HG03095 (cell line): ENCODE measurements around the gene GMEB2.
"Not testable (repeated sequence)": the region's sequence is repeated elsewhere in the genome, so short reads cannot be mapped to it uniquely, and the experiment has no call there.

Source experiments
- ATAC-seq: cut with Tn5 transposase; IDR thresholded peaks from one replicate; pipeline ENCODE4 v1.9.1; 2021; ENCODE audit warnings: moderate library complexity; ENCODE audit not compliant: unreplicated experiment

Gene GMEB2

DNA sequence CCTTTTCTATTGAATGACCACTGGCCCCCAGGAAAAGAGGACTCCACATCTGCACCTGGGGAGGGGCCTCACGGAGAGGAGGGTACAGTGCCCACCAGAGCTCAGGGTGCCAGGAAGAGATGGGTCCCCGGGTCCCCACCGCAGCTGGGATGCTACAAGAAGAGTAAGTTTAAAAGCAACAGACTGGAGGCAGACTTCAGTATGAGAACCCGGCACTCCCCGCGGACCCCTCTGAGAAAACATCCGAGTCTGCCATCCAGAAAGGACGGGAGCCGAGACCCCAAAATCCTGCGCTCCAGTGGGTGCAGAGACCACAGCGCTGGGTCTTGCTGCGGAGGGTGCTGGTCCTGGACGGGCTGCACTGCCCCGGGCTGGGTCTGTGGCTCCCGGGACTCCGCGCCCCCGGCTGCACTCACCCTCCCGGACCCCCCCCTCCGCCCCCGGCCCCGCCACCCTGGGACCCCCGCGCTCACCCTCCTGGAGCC, 53.2 kb downstream of the GMEB2 start:
- no peak for ATAC-seq

DNA sequence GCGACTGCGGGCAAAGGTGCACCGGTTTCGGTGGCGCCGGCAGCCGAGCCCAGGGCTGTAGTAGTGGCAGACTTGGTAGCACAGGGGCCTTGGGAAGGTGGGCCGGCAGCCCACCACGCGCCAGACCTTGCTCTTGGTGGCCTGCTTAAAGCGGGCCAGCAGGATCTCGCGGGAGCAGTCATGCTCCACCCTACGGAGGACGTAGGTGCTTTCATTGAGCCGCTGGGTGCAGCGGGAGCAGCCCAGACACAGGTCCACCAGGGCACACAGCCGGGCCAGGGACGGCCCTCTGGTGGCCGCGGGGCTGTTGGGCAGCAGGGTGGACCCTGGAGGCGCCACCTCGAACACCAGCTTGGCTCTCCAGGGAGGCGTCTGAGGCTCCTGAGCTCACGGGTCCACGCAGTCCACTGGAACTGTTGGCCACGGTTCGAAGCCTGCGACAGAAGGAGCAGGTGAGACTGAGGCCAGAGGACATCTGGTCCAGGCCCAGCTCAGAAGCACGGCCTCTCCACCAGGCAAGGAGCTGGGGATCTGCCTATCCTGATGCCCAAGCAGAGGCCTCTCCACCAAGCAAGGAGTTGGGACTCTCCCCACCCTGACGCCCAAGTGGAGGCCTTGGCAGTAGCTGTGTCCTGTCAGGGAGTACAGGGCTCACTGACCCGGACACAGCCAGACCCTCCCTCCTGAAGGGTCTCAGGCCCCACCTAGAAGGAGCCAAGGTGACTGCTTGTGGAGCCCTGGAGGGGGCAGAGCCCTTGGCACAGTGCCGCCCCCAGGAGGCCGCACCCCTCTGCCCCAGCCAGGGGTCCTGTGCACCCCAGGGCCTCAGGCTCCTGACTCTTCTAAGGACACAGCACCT, 53.9 kb downstream of the GMEB2 start:
- ATAC-seq, result no peak

DNA sequence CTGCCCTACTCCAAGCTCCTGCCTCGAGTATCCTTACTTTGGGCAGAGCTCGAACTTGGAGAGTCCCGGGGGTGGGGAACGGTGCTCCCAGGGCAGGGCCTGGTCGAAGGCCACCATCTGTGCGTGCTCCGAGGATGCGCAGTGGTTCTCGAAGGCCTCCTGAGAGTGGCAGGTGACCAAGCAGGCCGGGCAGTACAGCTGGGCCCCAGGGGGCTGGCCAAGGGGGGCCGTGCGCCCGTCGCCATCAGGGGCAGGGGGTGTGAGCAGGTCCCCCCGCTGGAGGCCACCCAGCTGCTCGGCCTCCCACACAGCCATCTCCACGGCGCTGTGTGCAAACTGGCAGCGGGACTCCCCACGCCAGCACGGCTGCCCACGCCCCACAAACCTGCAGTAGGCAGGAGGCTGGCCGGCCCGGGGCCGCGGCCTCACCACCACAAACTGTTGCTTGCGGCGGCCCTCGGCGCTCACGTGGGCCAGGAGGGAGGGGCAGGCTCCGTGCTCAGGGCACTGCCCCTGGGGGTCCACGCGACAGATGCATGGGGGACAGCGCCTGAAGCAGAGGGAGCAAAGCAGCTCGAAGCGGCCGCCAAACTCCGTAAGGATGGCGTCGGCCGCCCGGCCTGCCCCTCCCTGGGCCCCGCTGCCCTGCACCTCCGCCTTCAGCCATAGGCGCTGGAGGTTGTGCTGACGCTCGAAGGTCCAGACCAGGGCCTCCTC, 54.7 kb downstream of the GMEB2 start:
- ATAC-seq, result no peak

DNA sequence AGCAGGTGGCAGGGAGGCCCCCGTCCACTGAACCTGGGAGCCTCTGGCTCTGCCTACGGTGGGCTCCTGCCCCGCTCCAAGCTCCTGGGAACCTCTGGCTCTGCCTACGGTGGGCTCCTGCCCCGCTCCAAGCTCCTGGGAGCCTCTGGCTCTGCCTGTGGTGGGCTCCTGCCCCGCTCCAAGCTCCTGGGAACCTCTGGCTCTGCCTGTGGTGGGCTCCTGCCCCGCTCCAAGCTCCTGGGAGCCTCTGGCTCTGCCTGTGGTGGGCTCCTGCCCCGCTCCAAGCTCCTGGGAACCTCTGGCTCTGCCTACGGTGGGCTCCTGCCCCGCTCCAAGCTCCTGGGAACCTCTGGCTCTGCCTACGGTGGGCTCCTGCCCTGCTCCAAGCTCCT, 55.8 kb downstream of the GMEB2 start:
- ATAC-seq, result not testable (repeated sequence)

DNA sequence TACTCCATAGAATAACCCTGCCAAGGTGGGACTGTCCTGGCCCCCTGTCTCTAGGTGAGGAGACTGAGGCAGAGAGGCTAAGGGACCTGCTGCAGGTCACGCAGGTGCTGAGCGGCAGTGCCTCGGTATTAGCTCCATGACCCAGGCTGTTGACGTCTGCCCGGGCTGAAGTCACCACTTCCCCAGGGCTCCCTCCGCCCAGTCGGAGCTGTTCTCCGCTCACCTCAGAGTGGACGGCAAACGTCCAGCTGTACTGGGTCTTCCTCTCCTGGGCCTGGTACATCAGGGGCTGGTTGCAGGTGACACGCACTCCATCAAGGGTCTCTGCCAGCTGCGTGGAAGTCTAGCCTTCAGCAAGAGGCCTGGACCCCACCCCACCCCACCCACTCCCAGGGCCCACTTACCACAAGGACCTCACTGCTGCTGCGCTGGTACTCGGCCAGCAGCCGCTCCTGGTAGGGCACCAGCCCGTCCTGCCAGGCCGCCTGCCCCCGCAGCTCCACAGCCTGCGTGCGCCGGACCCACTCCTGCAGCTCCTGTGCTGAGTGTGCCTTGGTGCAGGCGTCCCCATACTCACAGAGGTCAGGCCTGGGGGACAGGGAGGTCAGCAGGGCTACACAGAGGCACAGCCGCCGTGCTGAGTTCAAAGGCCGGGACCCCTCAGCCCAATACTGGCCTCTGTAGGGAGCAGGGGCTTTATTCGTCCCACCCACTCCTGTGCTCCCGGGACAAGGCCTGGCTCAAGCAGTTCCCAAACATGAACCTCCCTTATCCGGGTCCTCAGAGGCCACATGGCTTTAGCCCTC, 56.4 kb downstream of the GMEB2 start:
- ATAC-seq, result no peak

DNA sequence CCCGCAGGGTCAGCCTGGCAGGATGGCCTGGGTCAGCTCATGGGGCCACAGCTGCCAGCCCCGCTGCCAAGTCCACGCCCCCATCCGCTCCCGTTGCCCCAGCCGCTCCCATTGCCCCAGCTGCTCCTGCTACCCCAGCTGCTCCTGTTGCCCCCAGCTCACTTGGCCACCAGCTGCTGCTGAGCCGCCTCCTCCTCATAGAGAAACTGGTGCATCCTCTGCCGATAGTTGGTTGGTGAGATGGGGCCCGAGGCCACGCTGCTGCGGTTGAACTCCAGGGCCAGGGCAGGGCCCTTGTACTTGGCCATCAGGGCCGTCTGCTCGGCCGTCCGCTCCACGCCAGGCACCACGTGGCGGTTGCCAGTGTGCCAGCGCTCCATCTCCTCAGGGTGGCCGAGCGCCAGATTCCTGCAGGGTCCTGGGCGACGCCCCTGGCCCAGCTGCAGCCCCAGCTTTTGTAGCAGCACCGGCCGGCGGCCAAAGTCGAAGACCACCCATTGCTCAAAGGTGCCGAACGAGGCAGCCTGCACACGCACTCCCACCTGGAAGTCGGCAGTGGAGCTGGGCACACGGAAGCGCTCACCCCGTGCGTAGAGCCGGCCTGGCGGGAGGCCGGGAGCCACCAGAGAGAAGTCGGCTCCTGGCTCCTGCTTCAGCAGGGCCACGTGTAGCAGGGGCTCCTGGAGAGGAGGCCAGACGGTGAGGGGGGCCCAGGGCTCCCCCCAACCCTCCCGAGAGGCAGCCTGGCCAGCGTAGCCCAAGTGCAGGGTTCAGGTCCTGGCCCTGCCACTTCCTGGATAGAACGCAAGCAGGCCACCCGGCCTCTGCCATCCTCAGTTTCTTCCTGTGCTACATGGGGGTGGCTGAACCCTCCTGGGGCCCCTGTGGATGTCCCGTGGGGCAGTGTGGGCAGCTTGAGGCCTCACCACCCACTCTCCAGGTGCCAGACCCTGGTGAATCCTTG, 57.6 kb downstream of the GMEB2 start:
- no peak for ATAC-seq

DNA sequence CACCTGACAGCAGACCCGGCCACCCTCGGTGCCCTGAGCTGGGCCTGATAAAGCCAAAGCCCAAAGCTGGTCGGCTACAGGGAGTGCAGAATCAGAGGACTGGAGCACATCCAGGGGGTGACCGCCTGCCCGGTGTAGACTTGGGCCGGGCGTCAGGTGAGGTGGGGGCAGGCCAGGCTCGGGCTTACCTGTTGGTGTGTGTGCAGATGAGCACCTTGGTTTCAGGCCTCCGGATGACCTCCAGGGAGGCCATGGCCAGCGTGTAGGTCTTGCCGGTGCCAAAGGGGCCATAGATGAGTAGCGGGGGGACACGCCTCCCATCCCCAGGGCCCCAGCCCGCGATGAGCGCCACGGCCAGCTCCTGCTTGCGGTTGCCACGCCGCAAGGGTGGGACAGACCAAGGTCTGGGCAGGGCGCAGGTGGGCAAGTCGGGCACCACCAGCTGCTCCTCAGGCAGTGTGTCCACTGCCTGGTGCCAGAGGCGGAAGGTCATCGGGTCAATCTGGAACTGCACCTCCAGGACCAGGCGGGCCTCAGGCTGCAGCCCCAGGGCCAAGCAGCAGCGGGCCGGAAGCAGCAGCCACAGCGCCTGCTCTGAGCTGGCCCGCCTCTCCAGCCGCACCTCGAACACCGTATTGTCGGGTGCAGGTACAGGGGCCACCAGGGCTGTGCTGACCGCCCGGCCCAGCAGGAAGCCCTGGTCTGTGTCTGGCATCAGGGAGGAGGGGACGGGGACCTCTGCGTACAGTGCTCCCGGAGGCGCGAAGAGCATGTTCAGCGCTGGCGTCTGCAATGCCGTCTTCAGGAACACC, 58.5 kb downstream of the GMEB2 start:
- ATAC-seq, result no peak

DNA sequence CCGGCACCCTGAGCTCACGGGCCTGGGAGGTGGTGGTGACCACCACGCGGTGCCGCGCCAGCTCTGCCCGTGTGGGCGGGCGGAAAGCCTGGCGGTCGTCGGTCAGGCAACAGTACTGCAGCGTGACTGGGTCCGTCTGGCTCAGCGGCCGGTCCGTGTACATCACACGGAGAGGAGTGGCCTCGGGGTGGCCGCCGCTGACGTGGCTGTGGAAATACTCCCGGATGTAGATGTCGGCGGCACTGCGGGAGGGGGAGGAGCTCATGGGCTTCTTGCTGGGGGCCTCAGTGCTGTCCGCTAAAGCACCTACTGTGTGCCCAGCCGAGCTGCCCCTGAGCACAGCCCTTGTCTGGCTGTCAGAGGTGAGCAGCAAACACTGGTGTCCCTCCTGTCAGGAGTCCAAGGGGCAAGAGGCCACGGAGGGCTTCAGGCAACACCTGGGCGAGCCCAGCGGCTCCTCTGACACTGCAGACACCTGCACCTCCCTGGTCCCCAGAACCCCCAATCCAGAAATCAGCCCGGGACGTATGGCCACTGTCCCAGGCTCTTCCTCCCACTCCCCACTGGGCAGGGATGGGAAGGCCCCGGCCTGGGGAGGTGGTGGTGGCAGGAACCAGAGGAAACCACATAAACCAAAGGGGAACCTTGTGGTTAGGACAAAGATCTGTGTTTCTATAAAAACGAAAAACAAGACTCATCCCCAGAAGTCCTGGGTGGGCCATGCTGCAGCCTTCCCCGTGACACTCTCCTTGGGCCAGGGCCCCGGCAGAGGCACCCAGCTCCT, 59.3 kb downstream of the GMEB2 start:
- ATAC-seq, result peak; percentile 60

DNA sequence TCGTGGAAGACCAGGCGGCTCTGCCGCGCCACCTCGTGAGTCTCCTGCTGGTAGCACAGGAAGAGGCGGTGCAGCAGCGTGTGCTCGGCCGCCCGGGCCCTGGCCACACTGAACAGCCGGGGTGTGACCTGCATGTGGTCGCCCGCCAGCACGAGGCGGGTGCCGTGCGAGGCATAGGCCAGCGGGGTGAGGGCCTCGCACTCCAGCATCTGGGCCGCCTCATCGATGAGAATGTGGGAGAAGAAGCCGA, 59.8 kb downstream of the GMEB2 start:
- ATAC-seq, result no peak

DNA sequence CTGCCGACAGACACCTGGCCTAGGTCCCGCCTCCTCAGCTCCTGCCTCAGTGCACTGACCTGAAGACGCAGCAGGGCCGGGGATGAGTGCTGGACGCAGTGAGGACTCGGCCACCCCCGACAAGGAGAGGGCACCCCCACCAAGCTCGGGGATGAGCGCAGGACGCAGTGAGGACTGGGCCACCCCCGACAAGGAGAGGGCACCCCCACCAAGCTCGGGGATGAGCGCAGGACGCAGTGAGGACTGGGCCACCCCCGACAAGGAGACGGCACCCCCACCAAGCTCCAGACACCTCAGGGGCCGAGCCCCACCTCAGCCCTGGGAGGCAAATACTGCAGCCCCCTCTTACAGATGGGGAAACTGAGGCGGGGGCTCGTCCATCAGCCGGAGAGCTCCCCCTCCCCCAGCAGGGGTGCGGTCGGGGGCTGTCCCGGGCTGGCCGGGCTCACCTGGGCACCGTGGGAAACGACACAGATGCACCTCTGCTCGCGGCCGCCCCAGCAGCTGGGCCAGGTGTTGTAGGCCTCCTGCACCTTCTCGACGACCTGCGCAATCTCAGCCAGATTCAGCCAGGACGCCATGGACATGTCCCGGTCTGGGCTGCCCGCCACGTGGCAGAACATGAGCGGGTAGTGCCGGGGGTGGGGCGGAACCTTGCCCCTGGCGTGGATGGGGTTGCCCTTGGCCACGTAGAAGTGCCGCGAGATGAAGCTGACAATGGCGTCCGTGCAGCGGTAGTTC, 60.3 kb downstream of the GMEB2 start:
- no peak for ATAC-seq

DNA sequence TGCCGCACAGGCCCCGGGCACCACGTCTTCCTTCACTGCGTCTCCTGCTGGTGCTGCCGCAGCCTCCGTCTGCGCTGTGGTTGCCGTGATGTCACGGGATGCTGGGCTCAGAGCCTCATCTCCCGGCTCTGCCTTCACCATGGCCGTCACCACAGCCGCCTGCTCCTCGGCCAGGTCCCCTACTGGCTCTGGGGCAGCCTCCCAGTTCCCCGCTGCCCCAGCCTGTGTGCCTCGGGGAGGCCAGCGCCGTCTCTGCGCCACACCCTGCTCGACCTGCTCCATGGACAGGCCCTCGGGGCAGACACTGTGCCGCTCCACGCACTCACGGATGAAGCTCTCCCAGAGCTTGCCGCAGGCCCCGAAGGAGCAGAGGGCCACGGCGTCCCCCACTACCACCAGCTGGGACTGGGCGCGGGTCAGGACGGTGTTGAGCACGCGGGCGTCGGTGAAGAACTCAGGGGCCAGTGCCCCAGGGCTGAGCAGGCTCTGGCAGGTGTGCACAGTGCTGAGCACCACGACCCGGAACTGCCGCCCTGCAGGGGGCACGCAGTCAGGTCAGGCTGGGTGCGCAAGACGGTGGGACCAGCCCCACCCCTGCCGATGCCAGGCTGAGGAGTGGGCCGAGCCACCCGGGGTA, 61.1 kb downstream of the GMEB2 start:
- ATAC-seq, result no peak

DNA sequence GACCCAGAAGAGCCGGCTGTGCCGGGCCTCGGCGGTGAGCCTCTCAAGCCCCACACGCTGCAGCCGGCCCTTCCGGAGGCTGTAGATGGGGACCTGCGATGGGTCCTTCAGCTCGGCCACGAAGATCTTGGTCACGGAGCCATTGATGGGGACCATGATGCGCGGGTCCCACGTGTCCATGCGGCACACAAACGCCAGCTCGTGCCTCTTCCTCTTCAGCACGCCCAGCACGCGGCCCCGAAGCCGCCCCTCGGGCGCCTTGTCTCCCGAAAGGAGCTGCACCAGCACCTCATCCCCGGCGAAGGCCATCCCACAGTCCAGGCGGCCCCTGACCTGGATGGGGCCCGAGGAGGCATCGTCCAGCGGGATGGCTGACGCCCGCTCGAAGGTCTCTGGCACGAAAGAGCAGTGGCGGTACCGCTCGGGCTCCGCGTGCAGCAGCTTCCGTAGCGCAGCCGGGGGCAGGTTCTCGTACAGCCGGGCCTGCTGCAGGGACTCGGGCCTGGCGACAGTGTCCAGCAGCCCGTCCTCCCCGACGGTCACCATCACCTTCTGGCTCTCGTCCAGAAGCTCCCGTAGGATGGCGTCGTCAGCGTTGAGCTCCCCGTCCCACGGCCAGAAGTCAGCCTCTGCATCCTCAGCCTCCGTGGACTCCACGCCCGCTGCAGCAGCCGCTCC, 61.7 kb downstream of the GMEB2 start:
- no peak for ATAC-seq

DNA sequence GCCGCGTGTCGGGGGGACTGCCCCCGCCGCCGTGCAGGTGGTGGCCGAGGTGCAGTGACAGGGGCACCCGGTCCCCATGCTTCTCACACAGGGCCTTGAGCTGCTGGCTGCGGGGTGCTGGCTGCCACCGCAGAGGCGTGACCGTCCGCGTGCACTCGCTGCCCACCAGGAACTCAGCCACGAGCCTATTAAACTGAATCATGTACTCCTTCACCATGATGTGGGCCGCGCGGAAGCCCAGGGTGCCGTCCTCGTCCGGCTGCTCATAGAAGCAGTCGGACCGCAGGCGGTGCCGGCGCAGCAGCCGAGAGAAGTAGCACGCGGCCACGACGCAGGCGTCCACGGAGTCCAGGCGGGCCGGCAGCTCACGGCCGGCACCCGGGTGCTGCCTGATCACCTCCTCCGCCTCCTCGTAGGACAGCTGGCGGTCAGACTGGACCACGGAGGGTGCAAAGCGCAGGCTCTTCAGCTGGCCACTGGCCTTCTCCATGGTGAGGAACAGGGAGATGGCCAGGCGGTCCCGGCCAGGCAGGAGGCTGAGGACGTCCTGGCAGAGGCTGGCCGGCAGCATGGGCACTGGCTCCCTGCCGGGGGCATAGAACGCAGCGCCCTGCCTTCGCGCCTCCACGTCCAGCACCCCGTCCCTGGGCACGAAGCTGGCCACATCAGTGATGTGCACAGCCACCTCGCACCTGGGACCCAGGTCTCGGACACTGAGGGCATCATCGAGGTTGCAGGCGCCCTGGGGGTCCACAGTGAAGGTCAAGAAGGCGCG, 62.7 kb downstream of the GMEB2 start:
- no peak for ATAC-seq

DNA sequence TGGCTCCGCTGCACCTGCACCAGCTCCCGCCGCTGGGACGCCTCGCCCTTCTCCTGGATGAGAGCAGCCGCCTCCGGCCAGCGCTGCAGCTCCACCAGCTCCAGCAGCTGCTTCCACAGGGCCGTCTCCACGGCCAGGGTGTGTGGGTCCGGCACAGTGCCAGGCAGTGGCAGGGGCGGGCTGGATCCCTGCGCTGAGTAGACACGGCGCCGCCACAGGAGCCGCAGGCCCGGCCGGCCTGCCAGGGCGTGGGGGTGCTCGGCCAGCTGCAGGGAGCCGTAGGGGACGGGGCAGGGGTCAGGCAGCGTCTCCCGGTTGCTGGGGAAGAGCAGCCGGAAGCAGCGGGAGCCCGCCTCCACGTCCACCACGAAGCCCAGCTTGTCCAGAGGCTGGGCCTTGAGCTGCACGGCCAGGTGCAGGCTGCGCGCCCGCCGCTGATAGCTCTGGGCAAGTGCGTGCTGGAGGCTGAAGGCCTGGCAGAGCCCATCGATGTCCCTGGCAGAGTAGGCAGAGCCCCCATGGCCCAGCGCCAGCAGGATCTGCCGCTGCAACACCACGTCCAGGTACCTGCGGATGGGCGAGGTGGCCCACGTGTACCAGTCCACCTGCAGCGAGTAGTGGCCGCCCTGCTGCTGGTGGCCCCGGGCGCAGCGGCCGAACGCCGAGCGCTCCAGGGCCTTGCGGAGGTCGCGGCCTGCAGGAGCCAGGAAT, 63.5 kb downstream of the GMEB2 start:
- no peak for ATAC-seq

DNA sequence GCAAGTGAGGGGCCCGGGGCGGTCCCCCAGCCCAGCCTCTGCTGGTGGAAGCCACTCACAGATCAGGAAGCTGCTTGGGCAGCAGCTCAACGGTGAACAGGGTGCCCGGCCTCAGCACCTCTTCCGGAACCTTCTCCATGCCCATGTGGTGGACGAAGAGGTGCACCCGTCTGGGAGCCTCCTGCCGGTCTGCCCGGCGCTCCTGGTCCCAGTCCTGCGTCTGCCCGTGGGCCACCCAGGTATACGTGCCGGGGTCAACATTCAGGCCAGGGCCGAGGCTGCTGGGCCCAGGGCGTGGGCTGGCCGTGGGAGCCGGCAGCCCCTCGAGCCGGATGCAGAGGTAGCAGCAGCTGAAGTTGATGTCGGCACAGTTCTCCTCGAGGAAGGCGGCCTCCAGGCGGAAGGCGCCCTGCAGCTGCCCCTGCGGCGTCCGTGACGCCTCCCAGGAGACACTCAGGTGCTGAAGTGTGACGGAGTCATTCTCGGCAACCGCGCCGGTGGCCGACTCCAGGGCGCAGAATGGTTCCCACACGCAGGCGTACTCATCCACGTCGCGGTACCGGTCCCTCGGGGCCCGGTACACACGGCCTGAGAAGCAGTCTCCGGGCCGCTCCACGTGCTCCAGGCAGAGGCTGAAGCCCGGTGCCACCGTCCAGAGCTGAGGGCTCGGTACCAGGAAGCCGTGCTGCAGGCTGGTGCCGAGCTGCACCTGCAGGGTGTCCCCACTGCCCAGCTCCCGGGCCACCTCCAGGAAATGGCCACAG, 64.3 kb downstream of the GMEB2 start:
- no peak for ATAC-seq
